Stimulated activated CD8-positive, alpha-beta memory T cell treated with anti-CD3 and anti-CD28 coated beads, Interleukin-15, amount 100 ng/mL, for 4 hours (primary cell): ENCODE results near the gene HSDL1.

ENCODE experiments used
- DNase-seq, 2 donors: peaks; one replicate each; pipeline ENCODE4 v3.0.0-alpha.2; 2020; ENCODE audit warnings: low read depth in 2 of 2

Gene HSDL1

GRCh38 chr16:84144859-84145639 lies at the start of gene HSDL1, which contains the start of gene DNAAF1:
Gene HSDL1, minus strand, starts transcription at chr16:84145177. Its CDS starts 13,856 bp downstream, at chr16:84131321.
Gene DNAAF1, plus strand, starts transcription at chr16:84145308. Its CDS starts 133 bp downstream, at chr16:84145441.
- peak; percentile 85 to 88 for DNase-seq

GRCh38 chr16:84194018-84194417 lies 49.0 kb upstream of the HSDL1 start:
- DNase-seq = no peak

DNA sequence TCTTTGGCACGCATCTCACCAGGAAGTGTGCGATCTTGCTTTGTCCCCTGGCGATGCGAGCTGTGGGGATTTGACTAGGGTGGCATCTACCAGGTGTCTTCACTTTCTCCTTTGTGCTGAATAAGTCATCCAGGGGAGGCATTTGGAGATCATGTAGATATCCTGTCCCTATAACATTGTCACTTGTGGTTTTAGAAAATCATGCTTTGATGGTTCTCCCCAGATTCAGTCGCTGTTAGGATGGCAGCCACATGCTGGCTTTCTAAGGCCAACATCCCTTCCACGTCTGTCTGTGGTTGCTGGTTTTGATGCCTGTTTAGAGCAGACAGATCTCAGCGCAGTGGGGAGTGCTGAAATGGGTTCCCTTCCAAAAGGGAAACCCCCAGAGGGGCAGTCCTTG lies 48.5 kb upstream of the HSDL1 start:
- DNase-seq = no peak

- DNase-seq = no peak
These were observed 46.5 kb upstream of the HSDL1 start for GRCh38 chr16:84191466-84191865.

GRCh38 chr16:84190731-84191388 lies 45.9 kb upstream of the HSDL1 start, which contains the start of gene ADAD2:
Gene ADAD2, plus strand, starts transcription at chr16:84191157. Its CDS starts 74 bp downstream, at chr16:84191231.
- no peak for DNase-seq

GRCh38 chr16:84186685-84187437 lies 41.9 kb upstream of the HSDL1 start, which contains the start of gene TAF1C:
Gene TAF1C, minus strand, starts transcription at chr16:84187057. Its CDS starts 2,069 bp downstream, at chr16:84184988.
- peak; percentile 81 to 84 for DNase-seq

GRCh38 chr16:84184775-84185174 lies 39.8 kb upstream of the HSDL1 start:
- no peak for DNase-seq

GRCh38 chr16:84183911-84184591 lies 39.1 kb upstream of the HSDL1 start:
- DNase-seq = no peak

DNA sequence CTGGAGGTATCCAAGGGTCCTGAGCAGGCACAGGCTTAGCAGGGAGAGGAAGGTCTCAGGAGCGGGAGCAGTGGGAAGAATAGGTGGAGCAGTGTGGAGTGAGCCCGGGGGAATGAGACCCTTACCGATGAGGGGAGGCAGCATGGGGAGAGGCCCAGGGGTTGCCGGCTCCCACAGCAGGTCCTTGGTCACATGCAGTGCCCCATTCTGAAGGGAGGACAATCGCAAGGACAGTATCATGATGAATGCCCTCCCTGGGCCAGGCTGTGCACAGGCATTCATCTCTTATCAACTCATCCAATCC lies 38.5 kb upstream of the HSDL1 start:
- DNase-seq = no peak

DNA sequence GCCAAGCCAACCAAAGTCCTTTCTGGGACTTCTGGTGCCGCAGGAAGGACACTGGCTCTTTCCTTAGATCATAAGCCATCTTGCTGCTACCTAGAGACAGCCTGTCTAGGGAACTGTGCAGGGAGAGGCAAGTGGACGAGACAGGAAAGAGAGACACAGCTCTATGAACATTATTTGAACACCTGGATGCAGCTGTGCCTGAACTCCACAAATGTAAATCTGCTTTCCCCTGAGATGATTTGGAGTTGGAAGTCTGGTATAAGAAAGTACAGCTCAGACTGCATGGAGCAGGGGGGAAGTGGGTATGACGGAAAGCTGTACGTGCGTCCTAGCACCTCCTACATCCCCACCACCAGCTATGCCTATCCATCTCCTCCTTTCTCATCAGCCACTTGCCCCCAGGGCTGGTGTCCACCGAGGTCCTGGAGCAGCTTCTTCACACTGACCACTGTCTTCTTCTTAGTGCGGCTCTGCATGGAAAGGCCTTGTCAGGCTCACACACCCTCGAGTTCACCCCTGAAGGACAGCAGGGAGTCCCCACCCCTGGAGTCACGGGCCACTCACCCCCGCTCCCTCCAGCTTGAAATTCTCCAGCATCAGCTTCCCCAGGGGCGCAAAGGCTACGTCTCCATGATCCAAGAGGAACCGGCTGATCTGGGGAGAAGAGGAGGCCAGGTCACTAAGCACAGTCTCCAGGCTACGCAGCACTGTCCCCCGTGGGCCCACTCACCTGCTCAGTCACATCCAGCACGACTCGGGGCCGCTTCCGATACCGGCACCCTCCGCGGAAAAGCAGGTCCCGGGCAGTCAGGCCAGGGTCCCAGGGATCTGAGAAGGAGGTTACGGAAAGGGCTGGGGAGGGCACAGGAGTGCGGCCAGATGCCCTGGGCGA lies 37.9 kb upstream of the HSDL1 start:
- DNase-seq = no peak

GRCh38 chr16:84182104-84182503 lies 37.1 kb upstream of the HSDL1 start:
- DNase-seq = no peak

DNA sequence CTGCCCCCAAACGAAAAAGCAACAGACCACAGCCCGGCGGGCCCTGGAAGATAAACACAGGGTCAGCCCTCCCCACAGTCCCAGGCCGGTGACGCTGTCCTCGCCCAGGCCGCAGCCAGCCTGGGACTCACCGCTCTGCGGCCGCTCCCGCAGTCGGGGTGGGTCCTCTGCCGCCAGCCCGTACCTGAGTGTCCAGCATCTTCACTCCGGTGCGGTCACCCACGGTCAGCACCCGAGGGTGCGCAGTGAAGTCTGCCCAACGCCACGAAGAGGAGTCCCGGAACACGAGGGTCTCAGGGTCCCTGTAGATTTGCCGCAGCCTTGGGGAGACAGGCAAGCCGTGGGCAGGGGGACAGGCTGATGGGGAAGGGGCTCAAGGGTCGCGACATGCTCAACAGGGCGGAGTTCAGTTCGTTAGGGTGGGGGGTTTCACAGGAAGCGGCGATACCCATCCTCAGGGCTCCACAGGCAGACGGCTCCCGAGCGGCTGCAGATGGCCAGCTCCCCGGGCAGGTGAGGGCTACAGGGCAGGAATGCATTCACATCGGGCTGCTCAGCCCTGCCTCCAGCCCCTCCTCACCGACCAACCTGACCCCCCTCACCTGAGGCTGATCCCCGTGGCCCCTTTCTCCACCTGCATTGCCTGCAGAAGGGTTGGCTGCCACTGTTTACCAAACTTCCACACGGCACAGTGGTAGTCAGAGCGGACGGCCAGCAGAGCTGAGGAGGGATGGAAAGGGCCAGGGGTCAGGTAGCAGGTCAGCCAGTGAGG lies 36.4 kb upstream of the HSDL1 start:
- DNase-seq = no peak

DNA sequence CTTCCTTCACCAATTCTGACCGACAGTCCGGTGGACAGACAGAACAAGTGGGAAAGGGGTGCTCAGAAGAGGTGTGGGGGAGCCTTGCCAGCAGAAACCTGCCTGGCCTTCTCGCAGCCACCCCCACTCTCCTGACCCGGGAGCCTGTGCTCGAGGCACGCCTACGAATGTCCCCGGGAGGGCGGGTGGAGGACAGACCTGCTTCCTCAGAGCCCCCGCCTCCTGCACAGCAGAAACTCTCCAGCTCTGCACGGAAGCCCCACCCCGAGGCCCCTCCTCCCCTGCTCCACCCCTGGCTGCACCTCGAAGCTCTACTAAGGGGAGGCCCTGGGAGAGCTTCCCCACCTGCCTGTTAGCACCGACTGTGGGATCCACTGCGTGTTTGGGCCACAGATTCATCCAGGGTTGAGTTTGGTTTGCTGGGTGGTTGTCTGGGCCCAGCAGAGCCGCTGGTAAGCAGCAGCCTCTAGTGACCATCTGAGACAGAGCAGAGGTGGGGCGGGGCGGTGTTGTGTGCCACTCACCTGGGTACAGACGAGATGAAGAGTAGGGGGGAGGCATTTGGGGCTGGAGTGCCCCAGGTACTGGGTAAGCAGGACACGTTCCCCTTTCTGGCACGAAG lies 35.7 kb upstream of the HSDL1 start:
- DNase-seq = no peak

GRCh38 chr16:84179612-84180320 lies 34.8 kb upstream of the HSDL1 start:
- DNase-seq = no peak

- DNase-seq = no peak
These were observed 34.1 kb upstream of the HSDL1 start for GRCh38 chr16:84178892-84179611.

DNA sequence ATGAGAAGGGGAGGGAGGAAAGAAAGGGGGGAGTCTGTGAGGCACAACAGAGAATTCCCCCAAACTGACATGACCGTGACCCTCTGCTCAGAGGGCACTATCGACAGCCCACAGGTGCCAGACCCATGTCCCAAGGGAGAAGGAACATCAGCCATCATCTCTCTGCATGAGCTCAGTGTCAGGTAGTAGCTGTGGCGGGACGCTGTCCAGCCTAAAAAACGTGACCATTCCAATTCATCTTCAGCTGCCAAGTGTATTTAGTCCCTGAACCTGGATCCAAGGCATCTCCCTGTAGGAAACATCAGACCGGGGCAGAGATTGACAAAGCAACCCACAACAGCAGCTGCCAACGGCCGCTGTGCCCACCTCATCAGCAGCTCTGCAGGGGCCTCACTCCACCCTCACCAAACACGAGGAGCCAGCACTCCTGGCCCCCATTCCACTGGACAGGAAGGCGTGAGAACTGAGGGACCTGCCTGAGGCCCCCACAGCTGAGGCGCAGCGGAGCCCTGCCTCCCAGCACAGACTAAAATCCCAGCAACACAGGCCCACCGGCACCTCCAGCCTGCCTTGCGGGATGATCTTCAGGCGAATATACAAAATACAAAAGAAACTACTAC lies 33.3 kb upstream of the HSDL1 start:
- no peak for DNase-seq

GRCh38 chr16:84177741-84178073 lies 32.7 kb upstream of the HSDL1 start:
- no peak for DNase-seq
